ENCODE data around the gene SGK2. TPM values are rescaled to one million over a fixed set of nuclear protein-coding genes. Genes with fewer than 3 reads are reported as not detected.

SGK2 gene
- total and polyA plus RNA-seq, 2 of the 13 experiments (the other 11 are each of a cell fraction or from before 2014, with no cell fraction given) = 6.2 to 29.4 TPM

DNA sequence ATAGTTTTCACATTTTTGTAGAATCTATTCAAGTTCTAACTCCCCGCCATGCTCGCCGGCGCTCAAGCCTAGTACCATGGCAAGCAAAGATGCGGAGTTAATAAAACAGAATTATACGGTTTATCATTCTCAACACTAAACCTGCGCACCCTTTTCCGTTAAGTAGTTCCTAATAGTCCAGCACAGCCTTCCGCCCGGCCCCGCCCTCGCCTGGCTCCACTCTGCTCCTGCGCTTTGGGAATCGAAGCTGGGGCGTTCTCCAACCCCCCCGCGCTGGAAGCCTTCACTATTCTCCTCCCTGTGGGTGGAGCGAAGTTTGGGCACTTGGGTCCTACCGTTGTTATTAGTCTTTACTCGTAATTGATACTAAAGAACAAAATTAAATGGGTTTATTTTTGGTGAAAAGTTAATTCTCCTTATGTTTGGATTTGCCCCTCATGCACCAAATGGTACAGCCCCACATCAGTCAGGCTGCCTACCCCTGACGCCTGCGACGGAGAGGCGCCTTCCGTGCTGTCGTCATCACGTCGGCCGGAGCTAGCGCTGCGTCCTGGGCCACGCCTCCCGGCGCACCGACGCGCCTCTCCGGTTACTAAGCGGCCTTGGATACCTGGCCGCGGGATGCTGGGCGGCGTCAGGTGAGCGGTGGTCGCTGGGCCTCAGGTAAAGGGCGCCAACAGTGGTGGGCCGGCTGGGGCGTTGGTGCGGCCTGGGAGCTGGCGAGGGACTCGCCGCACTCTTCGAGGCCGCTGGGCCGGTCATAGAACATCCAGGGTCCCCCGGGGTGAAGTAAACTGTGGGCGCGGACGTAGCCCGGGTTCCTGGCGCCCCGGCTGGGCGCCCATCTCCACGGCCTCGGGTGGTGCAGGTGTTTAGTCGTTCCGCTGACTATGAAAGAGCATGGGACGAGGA lies 31.8 kb downstream of the SGK2 start, which contains the start of gene IFT52 (continued):
- TF ChIP-seq ZNF253 (CRISPR knock-in tag; IDR thresholded peaks at IDR 0.05; ENCODE audit: borderline replicate concordance) (no peak), FOXK1 (CRISPR knock-in tag; IDR thresholded peaks at IDR 0.05; ENCODE audit: borderline replicate concordance, low read depth) (peak; percentile 74), SRY (CRISPR knock-in tag; IDR thresholded peaks at IDR 0.05) (peak; percentile 91), ZNF766 (CRISPR knock-in tag; IDR thresholded peaks at IDR 0.05; ENCODE audit: borderline replicate concordance) (peak; percentile 30; the same call in 1 of the 2 replicates), ZNF20 (CRISPR knock-in tag; IDR thresholded peaks at IDR 0.05) (peak; percentile 89; the same call in 1 of the 2 replicates), ZNF704 (CRISPR knock-in tag; IDR thresholded peaks at IDR 0.05; ENCODE audit: borderline replicate concordance) (peak; percentile 70; the same call in 1 of the 2 replicates), RERE (CRISPR knock-in tag; IDR thresholded peaks at IDR 0.05; ENCODE audit: low read depth) (no peak), RAD21 (CRISPR knock-in tag; IDR thresholded peaks at IDR 0.05) (peak; percentile 37; the same call in 1 of the 2 replicates), IRF2 (CRISPR knock-in tag; IDR thresholded peaks at IDR 0.05) (peak; percentile 79), ZNF790 (CRISPR knock-in tag; IDR thresholded peaks at IDR 0.05; ENCODE audit: borderline replicate concordance) (peak; percentile 29; the same call in 1 of the 2 replicates), ZBTB14 (CRISPR knock-in tag; IDR thresholded peaks at IDR 0.05) (no peak; the same call in 1 of the 2 replicates), ZNF547 (CRISPR knock-in tag; IDR thresholded peaks at IDR 0.05) (peak; percentile 94), HIC2 (CRISPR knock-in tag; IDR thresholded peaks at IDR 0.05; ENCODE audit: low read depth) (peak; percentile 55; the same call in 1 of the 2 replicates), ELF4 (CRISPR knock-in tag; IDR thresholded peaks at IDR 0.05; ENCODE audit: borderline replicate concordance) (no peak; the same call in 1 of the 2 replicates), PCBP2 (optimal IDR thresholded peaks at IDR 0.05; ENCODE audit: low read depth, low read length, poor library complexity, severe bottlenecking) (no peak), ZFP90 (CRISPR knock-in tag; IDR thresholded peaks at IDR 0.05; ENCODE audit: borderline replicate concordance) (peak; percentile 70), ZSCAN9 (CRISPR knock-in tag; IDR thresholded peaks at IDR 0.05; ENCODE audit: borderline replicate concordance) (no peak), ARID2 (CRISPR knock-in tag; IDR thresholded peaks at IDR 0.05; ENCODE audit: borderline replicate concordance) (no peak)

Measured in HepG2 (cell line).